ENCODE results near the gene TCEAL4. TPM values are rescaled to one million over a fixed set of nuclear protein-coding genes. Genes with fewer than 3 reads are reported as not detected.

TCEAL4 gene
- total and polyA plus RNA-seq, 2 of the 13 experiments (the other 11 are each of a cell fraction or from before 2014, with no cell fraction given), result 12.6 to 31.0 TPM

- TF ChIP-seq TERF1 (CRISPR knock-in tag; IDR thresholded peaks at IDR 0.05) (no peak), ZNF549 (CRISPR knock-in tag; IDR thresholded peaks at IDR 0.05) (no peak), SOX13 (IDR thresholded peaks at IDR 0.05) (no peak), SOX13 (CRISPR knock-in tag; conservative IDR thresholded peaks at IDR 0.05 in 1 of 2, IDR thresholded peaks at IDR 0.05 in 1 of 2) (peak in 1 of 2 experiments; percentile 46; a peak in 1 of 4 replicates), ZNF317 (CRISPR knock-in tag; IDR thresholded peaks at IDR 0.05) (no peak), GATAD2A (CRISPR knock-in tag; IDR thresholded peaks at IDR 0.05) (peak; percentile 47; the same call in 1 of the 2 replicates), LCORL (IDR thresholded peaks at IDR 0.05) (no peak), LCORL (CRISPR knock-in tag; IDR thresholded peaks at IDR 0.05) (no peak), PAXIP1 (CRISPR knock-in tag; conservative IDR thresholded peaks at IDR 0.05) (no peak), ZNF251 (CRISPR knock-in tag; IDR thresholded peaks at IDR 0.05) (no peak), ZBTB3 (CRISPR knock-in tag; IDR thresholded peaks at IDR 0.05; ENCODE audit: borderline replicate concordance, low read depth) (no peak), DMAP1 (CRISPR knock-in tag; IDR thresholded peaks at IDR 0.05) (no peak), MBD4 (IDR thresholded peaks at IDR 0.05; ENCODE audit: borderline replicate concordance, low read length) (no peak), CREB1 (IDR thresholded peaks at IDR 0.05) (no peak), CREB1 (CRISPR knock-in tag; IDR thresholded peaks at IDR 0.05) (no peak), ETV6 (CRISPR knock-in tag; conservative IDR thresholded peaks at IDR 0.05) (no peak), ZBTB2 (CRISPR knock-in tag; IDR thresholded peaks at IDR 0.05; ENCODE audit: low read depth) (no peak), ZNF235 (CRISPR knock-in tag; IDR thresholded peaks at IDR 0.05; ENCODE audit: borderline replicate concordance) (no peak), ZNF768 (CRISPR knock-in tag; IDR thresholded peaks at IDR 0.05) (no peak), HMGXB4 (CRISPR knock-in tag; IDR thresholded peaks at IDR 0.05; ENCODE audit: borderline replicate concordance in 1 of 2, low read depth in 1 of 2) (no peak), FOSL2 (CRISPR knock-in tag; IDR thresholded peaks at IDR 0.05) (no peak), ZNF136 (CRISPR knock-in tag; IDR thresholded peaks at IDR 0.05; ENCODE audit: low read depth) (no peak), TAF1 (CRISPR knock-in tag; IDR thresholded peaks at IDR 0.05) (no peak)
Observed at GRCh38 chrX:103552236-103552635, 33.1 kb upstream of the TCEAL4 start (continued).

Measured in HepG2 (cell line).